ENCODE data around the gene SLC16A2. TPM values are rescaled to one million over a fixed set of nuclear protein-coding genes. Genes with fewer than 3 reads are reported as not detected.

Gene SLC16A2
- total RNA-seq, 3 donors from 2014 or later = 4.8 to 10.8 (median 6.6) TPM

- peak; percentile 49 to 57 for DNase-seq (ENCODE audit: low spot score in 2 of 2)
- H3K4me1 ChIP-seq = no peaks in the 10 kb centered on the region
- intact Hi-C loops (cut with DNase I; ENCODE audit: low total_unique reads) = no loop called here
- H3K9me3 ChIP-seq = no peaks in the 10 kb centered on the region
- no peaks in the 10 kb centered on the region for H3K36me3 ChIP-seq
- H3K27ac ChIP-seq = peak overlapping the region; percentile 88 to 96
- peak in 1 of 3 donors; percentile 15 for TF ChIP-seq POLR2AphosphoS5 (IDR thresholded peaks at IDR 0.05)
- TF ChIP-seq POLR2A (IDR thresholded peaks at IDR 0.05) = no peak
- H3K4me3 ChIP-seq = peak overlapping the region; percentile 50 to 63 (median 56)
- H3K27me3 ChIP-seq = peaks cover 0 to 46% of the 10 kb centered on the region in 2 donors
Observed at GRCh38 chrX:74420196-74421035, 877 bp upstream of the SLC16A2 start.

DNA sequence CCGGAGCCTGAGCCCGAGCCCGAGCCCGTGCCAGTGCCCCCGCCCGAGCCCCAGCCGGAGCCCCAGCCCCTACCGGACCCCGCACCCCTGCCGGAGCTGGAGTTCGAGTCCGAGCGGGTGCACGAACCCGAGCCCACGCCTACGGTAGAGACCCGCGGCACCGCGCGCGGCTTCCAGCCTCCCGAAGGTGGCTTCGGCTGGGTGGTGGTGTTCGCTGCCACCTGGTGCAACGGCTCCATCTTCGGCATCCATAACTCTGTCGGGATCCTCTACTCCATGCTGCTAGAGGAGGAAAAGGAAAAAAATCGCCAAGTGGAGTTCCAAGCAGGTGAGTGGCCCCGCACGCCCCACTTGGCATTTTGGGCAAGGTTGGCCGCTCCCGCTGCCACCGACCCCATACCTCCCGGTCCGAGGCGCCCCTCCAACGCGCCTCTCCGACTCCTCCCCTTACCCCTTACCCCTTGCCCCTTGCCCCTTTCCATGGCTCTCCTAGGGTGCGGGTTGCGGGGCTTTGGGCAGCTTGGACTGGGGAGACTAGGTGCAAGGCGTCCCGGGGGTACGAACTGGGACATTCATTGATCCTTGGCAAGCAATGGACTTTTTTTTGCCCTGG is 553 bp downstream of the SLC16A2 start:
- Histone ChIP-seq H3K36me3 (no peaks in the 10 kb centered on the region), H3K4me1 (no peaks in the 10 kb centered on the region), H3K27ac (peak overlapping the region; percentile 64 to 88), H3K9me3 (no peaks in the 10 kb centered on the region), H3K27me3 (peaks cover 0 to 47% of the 10 kb centered on the region in 2 donors), H3K4me3 (peak overlapping the region; percentile 50 to 63 (median 56))
- intact Hi-C loops (cut with DNase I; ENCODE audit: low total_unique reads) = no loop called here
- TF ChIP-seq POLR2A (IDR thresholded peaks at IDR 0.05) (no peak), POLR2AphosphoS5 (IDR thresholded peaks at IDR 0.05) (no peak)
- TF ChIP-seq, protein P1, sequence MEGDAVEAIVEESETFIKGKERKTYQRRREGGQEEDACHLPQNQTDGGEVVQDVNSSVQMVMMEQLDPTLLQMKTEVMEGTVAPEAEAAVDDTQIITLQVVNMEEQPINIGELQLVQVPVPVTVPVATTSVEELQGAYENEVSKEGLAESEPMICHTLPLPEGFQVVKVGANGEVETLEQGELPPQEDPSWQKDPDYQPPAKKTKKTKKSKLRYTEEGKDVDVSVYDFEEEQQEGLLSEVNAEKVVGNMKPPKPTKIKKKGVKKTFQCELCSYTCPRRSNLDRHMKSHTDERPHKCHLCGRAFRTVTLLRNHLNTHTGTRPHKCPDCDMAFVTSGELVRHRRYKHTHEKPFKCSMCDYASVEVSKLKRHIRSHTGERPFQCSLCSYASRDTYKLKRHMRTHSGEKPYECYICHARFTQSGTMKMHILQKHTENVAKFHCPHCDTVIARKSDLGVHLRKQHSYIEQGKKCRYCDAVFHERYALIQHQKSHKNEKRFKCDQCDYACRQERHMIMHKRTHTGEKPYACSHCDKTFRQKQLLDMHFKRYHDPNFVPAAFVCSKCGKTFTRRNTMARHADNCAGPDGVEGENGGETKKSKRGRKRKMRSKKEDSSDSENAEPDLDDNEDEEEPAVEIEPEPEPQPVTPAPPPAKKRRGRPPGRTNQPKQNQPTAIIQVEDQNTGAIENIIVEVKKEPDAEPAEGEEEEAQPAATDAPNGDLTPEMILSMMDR (IDR thresholded peaks at IDR 0.05) = no peak
- no peak for DNase-seq (ENCODE audit: low spot score in 2 of 2)

GRCh38 chrX:74422576-74423288 is 1.4 kb downstream of the SLC16A2 start:
- Histone ChIP-seq H3K4me3 (peak overlapping the region; percentile 50 to 63 (median 56)), H3K36me3 (no peaks in the 10 kb centered on the region), H3K4me1 (no peaks in the 10 kb centered on the region), H3K27ac (peak overlapping the region; percentile 67 to 69), H3K27me3 (peaks cover 0 to 44% of the 10 kb centered on the region in 2 donors), H3K9me3 (no peaks in the 10 kb centered on the region)
- intact Hi-C loops (cut with DNase I; ENCODE audit: low total_unique reads) = no loop called here
- peak in 1 of 2 donors; percentile 52 for DNase-seq (ENCODE audit: low spot score in 2 of 2)
- TF ChIP-seq, protein P1 (IDR thresholded peaks at IDR 0.05) = no peak
- TF ChIP-seq POLR2AphosphoS5 (IDR thresholded peaks at IDR 0.05) (no peak), POLR2A (IDR thresholded peaks at IDR 0.05) (no peak)

GRCh38 chrX:74423289-74423998 is 2.2 kb downstream of the SLC16A2 start:
- peak overlapping the region in 2 of 3 donors; percentile 56 to 63 for H3K4me3 ChIP-seq
- intact Hi-C loops (cut with DNase I; ENCODE audit: low total_unique reads) = no loop called here

More at GRCh38 chrX:74423289-74423998, 2.2 kb downstream of the SLC16A2 start:
- H3K36me3 ChIP-seq = no peaks in the 10 kb centered on the region
- peaks cover 0 to 39% of the 10 kb centered on the region in 2 donors for H3K27me3 ChIP-seq
- no peaks in the 10 kb centered on the region for H3K9me3 ChIP-seq
- no peaks in the 10 kb centered on the region for H3K4me1 ChIP-seq
- peak overlapping the region; percentile 67 to 69 for H3K27ac ChIP-seq
- TF ChIP-seq POLR2AphosphoS5 (IDR thresholded peaks at IDR 0.05) (no peak), POLR2A (IDR thresholded peaks at IDR 0.05) (no peak)
- TF ChIP-seq, protein P1 (IDR thresholded peaks at IDR 0.05) = no peak
- no peak for DNase-seq (ENCODE audit: low spot score in 2 of 2)
